Medulla oblongata (tissue), 1 donor: ENCODE data around the gene SPTB.
A peak's percentile ranks its signal among the peaks of the same experiment; 100 is the strongest.

ENCODE experiments used
- DNase-seq: peaks from one replicate; pipeline ENCODE4 v3.0.0-alpha.2; 2015; ENCODE audit errors: extremely low spot score

The SPTB gene

GRCh38 chr14:64729386-64730060, 150.2 kb downstream of the SPTB start:
- DNase-seq, result no peak

GRCh38 chr14:64728856-64729255, 150.9 kb downstream of the SPTB start:
- DNase-seq, result no peak

GRCh38 chr14:64728106-64728505, 151.6 kb downstream of the SPTB start:
- no peak for DNase-seq

GRCh38 chr14:64727551-64728071, 152.1 kb downstream of the SPTB start:
- DNase-seq, result no peak

- DNase-seq, result no peak
Measured at GRCh38 chr14:64726585-64726890, 153.2 kb downstream of the SPTB start.

- no peak for DNase-seq
Measured at GRCh38 chr14:64725879-64726584, 153.7 kb downstream of the SPTB start.

- DNase-seq, result no peak
Measured at GRCh38 chr14:64725261-64725815, 154.4 kb downstream of the SPTB start.

GRCh38 chr14:64724578-64724930, 155.2 kb downstream of the SPTB start:
- DNase-seq, result no peak

GRCh38 chr14:64723691-64724577, 155.8 kb downstream of the SPTB start:
- peak; percentile 87 for DNase-seq

- no peak for DNase-seq
Measured at GRCh38 chr14:64722842-64723447, 156.8 kb downstream of the SPTB start.

- DNase-seq, result no peak
Measured at GRCh38 chr14:64721899-64722298, 157.8 kb downstream of the SPTB start.

GRCh38 chr14:64721391-64721791, 158.3 kb downstream of the SPTB start:
- peak; percentile 60 for DNase-seq

- DNase-seq, result no peak
Measured at GRCh38 chr14:64720131-64720576, 159.6 kb downstream of the SPTB start.

GRCh38 chr14:64719601-64720000, 160.1 kb downstream of the SPTB start:
- no peak for DNase-seq

- no peak for DNase-seq
Measured at GRCh38 chr14:64718762-64719161, 160.9 kb downstream of the SPTB start.

- peak; percentile 63 for DNase-seq
Measured at GRCh38 chr14:64717870-64718269, 161.8 kb downstream of the SPTB start.

- peak; percentile 67 for DNase-seq
Measured at GRCh38 chr14:64715628-64716412, 163.9 kb downstream of the SPTB start.

- no peak for DNase-seq
Measured at GRCh38 chr14:64715146-64715627, 164.5 kb downstream of the SPTB start.

- no peak for DNase-seq
Measured at GRCh38 chr14:64714432-64715025, 165.2 kb downstream of the SPTB start.

GRCh38 chr14:64713677-64714076, 166.0 kb downstream of the SPTB start:
- DNase-seq, result no peak
